Dedifferentiated amniotic fluid mesenchymal stem cell (primary cell): ENCODE results near the gene ASB7.

Experiments used
- DNase-seq: peaks from one replicate; pipeline ENCODE4 v3.0.0-alpha.2; 2016; ENCODE audit errors: extremely low spot score

The ASB7 gene

GRCh38 chr15:100597862-100598261 is 4.5 kb upstream of the ASB7 start:
- no peak for DNase-seq

DNA sequence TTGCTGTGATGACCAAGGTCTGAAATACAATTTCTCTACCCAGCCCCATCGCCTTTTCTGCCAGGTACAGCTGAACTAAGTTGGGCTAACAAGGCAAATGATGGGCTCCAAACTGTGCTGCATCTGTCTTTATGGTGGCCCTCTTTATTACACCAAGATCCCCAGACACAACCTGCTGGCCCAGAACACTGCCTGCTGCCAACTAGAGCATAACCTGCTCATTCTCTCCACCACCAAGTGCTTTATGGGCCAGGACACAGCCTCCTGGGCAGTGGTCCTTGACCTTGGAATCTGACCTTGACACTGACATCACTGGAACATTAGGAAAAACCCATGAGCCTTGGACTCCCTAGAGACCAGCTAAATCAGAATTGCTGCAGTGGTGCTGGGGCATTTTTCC is 3.7 kb upstream of the ASB7 start:
- DNase-seq, result no peak

GRCh38 chr15:100601163-100601562 is 1.2 kb upstream of the ASB7 start:
- no peak for DNase-seq

DNA sequence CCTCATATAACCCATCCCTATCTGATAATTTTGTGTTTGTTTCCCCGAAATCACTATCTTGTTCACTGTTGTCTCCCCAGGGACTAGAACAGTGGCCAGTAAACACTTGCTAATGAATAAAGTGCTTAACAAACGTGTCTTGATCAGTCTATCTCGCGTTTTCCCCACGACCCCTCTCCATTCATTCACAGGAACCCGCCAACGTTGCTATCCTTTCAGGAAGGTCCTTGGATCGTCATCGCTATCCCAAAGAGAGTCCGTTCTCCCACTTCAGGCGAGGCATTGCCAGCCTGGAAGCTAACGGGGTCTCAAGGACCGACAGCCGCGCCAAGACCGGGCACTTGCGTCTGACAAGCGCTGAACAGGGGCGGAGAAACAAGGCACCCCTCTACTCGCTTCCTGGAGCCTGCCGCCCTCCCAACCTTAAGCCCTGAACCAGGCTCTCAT is 749 bp upstream of the ASB7 start:
- no peak for DNase-seq

DNA sequence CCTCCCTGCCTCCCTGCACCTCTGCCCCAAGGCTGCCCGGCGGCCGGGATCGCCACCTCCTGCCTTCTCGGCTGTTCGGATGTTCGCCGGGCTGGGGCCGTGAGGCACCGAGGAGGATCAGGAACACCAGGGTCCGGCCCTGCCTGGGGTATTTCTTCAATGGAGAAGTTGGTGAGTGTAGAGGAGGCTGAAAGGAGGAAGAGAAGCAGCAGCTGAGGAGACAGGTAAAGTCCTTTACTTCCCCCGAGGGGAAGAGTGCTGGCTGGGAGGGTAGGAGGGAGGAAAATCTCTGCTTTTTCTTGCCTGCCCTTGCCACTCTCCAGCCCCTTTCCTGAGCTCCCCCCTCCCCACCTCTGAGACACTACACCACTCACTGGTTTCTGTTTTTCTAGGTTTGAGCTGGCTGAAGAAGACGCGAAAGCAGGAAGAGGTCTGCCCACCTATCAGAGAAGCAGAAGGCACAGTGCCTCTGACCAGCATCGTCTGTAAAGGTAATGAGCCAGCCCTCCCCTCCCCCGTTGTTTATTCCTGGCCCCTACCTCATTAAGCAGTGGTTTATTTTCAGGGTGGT is 519 bp downstream of the ASB7 start:
- no peak for DNase-seq

DNA sequence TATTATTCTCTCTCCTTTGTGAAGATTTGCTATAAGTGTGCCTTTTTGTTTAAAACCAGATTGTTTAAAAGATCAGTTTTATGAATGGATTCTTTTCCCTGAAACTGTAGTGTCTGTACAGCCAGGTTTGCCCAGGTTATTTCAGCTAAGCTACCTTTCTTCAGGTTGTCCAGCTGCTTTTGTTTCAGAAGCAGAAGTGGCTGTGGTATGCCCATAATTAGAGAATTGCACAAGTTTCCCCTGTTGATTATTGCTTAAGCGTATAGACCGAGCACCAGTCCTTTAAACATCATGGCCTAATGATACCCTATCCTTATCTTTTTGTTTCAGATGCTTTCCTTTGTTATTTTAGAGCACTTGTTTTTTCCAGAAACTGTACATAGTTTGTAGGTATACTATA is 10.2 kb downstream of the ASB7 start:
- no peak for DNase-seq

- no peak for DNase-seq
Measured at GRCh38 chr15:100613208-100613607, 10.8 kb downstream of the ASB7 start.

- DNase-seq, result no peak
Measured at GRCh38 chr15:100614336-100614735, 11.9 kb downstream of the ASB7 start.

GRCh38 chr15:100614918-100615317 is 12.5 kb downstream of the ASB7 start:
- DNase-seq, result no peak

- DNase-seq, result no peak
Measured at GRCh38 chr15:100615801-100616200, 13.4 kb downstream of the ASB7 start.

DNA sequence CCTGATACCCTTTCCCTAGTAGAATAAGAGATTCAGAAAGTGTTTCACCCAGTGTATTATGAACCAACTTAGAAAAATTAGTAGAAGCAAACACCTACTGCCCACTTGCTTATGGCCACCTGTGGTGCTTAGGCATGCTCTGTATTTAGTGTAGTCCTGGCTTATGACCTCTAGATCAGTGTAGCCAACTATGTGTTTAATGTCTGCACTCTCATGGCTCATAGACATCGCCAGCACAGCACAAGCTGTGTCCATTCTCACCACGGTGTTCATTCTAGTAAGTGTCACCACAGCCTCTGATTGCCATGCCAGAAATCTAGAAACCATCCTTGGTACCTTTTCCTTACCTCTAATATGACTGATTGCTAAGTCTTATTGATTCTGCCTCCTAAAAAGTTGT is 14.3 kb downstream of the ASB7 start:
- DNase-seq, result no peak

DNA sequence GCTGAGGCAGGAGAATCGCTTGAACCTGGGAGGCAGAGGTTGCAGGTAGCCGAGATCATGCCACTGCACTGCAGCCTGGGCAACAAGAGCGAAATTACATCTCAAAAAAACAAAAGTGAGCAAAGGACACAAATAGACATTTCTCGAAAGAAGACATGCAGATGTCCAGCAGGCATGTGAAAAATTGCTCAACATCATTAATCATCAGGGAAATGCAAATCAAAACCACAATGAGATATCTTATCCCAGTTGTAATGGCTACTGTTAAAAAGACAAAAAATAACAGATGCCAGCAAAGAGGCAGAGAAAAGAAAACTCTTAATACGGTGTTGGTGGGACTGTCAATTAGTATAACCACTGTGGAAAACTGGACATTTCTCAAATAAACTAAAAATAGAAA is 20.9 kb downstream of the ASB7 start:
- DNase-seq, result no peak

GRCh38 chr15:100627789-100628395 is 25.5 kb downstream of the ASB7 start:
- DNase-seq, result peak; percentile 87

DNA sequence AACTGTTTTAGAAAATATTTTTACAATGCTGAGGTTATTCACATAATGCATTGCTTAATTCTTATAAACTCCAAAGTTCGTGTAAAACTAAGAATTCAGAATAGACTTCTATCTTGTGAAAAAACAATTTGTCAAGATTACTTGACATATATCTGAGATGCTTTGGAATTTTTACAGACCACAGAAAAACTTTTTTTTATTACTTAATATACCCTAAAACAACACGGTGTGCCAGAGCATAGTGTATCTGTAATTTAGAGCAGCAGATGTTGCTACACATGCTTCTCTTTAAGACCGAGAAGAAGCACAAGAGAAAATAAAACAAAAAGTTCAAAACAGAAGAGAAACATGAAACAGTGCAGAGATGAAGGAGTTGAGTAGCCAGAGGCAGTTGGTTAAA is 26.4 kb downstream of the ASB7 start:
- DNase-seq, result no peak

GRCh38 chr15:100631831-100632230 is 29.4 kb downstream of the ASB7 start:
- DNase-seq, result no peak

- no peak for DNase-seq
Measured at GRCh38 chr15:100633763-100634075, 31.3 kb downstream of the ASB7 start.

- DNase-seq, result no peak
Measured at GRCh38 chr15:100635406-100636071, 33.1 kb downstream of the ASB7 start.

- DNase-seq, result no peak
Measured at GRCh38 chr15:100638177-100638730, 35.9 kb downstream of the ASB7 start.

DNA sequence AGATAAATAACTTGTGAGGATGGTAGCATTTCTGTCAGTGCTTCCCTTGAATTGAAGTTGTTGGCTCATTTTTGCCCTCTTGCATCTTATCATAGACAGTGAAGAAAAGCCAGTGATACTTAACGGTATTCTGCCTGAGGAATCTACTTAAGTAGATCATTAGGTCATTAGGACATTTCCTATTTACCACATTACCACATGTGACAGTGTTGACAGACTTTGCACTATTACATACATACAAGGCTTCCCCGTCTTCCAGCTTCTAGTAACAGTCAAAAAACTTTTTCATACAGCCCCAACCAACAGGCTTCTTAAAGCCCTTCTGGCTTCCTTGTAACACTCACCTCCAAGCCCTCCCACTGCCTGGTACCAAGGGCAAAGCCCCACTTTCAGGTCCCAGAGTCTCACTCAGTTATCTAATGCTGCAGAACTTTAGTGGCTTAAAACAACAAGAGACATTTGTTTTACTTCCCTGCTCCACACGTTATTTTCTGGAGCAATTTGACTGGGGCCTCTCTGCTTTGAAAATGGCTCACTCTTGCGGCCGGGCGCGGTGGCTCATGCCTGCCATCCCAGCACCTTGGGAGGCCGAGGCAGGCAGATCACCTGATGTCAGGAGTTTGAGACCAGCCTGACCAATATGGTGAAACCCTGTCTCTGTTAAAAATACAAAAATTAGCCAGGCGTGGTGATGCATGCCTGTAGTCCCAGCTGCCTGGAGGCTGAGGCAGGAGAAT is 40.0 kb downstream of the ASB7 start:
- no peak for DNase-seq

DNA sequence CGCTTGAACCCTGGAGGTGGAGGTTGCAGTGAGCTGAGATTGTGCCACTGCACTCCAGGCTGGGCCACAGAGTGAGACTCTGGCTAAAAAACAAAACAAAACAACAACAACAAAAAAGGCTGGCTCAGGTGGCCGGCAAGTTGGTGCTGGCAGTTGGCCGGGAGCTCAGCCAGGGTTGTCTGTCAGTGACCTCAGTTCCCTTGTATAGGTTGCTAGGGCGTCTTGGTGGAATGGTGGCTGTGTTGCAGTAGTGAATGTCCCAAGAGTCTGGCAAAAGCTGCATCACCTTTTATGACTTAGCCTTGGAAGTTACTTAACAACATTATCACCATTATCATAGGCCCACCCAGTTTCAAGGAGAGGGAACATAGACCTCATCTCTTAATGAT is 40.6 kb downstream of the ASB7 start:
- DNase-seq, result no peak

GRCh38 chr15:100645671-100646070 is 43.3 kb downstream of the ASB7 start:
- no peak for DNase-seq

GRCh38 chr15:100648951-100649350 is 46.6 kb downstream of the ASB7 start:
- no peak for DNase-seq

- no peak for DNase-seq
Measured at GRCh38 chr15:100650685-100651084, 48.3 kb downstream of the ASB7 start.
